Tongue (tissue), 2 donors: ENCODE data around the gene S100A4. TPM values are rescaled to one million over a fixed set of nuclear protein-coding genes. Genes with fewer than 3 reads are reported as not detected.

Experiments
- DNase-seq: peaks from one replicate; pipeline ENCODE4 v3.0.0-alpha.2; 2015
- total RNA-seq: library from RNA; depleted of rRNA; stranded (reverse); fragments of >200 nt; gene quantifications from one replicate; pipeline ENCODE4 v1.2.3, GENCODE V29; 2014

The S100A4 gene
- total RNA-seq, 1 donor from 2014 or later = 160 TPM

- no peak for DNase-seq
Measured at GRCh38 chr1:153547560-153548551, 2.2 kb upstream of the S100A4 start.

- DNase-seq = no peak
Measured at GRCh38 chr1:153546796-153547559, 1.4 kb upstream of the S100A4 start.

- DNase-seq = no peak
Measured at GRCh38 chr1:153546371-153546770, 765 bp upstream of the S100A4 start.

GRCh38 chr1:153544453-153545066 lies 1.0 kb downstream of the S100A4 start:
- DNase-seq = no peak

- no peak for DNase-seq
Measured at GRCh38 chr1:153543736-153544135, 1.9 kb downstream of the S100A4 start.

GRCh38 chr1:153542956-153543711 lies 2.5 kb downstream of the S100A4 start:
- no peak for DNase-seq

- DNase-seq = no peak
Measured at GRCh38 chr1:153541641-153542590, 3.7 kb downstream of the S100A4 start.

- DNase-seq = no peak
Measured at GRCh38 chr1:153540394-153541361, 4.9 kb downstream of the S100A4 start, which contains the start of gene S100A5. TSS of gene S100A5 (minus strand) at chr1:153540934. CDS start at chr1:153540191, 743 bp downstream.

- no peak for DNase-seq
Measured at GRCh38 chr1:153539395-153540093, 6.1 kb downstream of the S100A4 start.

GRCh38 chr1:153538315-153538821 lies 7.2 kb downstream of the S100A4 start:
- DNase-seq = no peak

GRCh38 chr1:153537376-153537730 lies 8.3 kb downstream of the S100A4 start:
- no peak for DNase-seq

- DNase-seq = no peak
Measured at GRCh38 chr1:153536671-153537375, 8.8 kb downstream of the S100A4 start.

- DNase-seq = peak; percentile 90
Measured at GRCh38 chr1:153536012-153536670, 9.5 kb downstream of the S100A4 start.

- DNase-seq = peak; percentile 56
Measured at GRCh38 chr1:153535242-153536011, 10.2 kb downstream of the S100A4 start, which contains the start of gene S100A6. TSS of gene S100A6 (minus strand) at chr1:153535991. CDS start at chr1:153535339, 652 bp downstream.

- DNase-seq = no peak
Measured at GRCh38 chr1:153534925-153535241, 10.7 kb downstream of the S100A4 start.

GRCh38 chr1:153534226-153534924 lies 11.2 kb downstream of the S100A4 start:
- DNase-seq = no peak
